Measurements from ENCODE around the gene DNASE1L3. TPM values are rescaled to one million over a fixed set of nuclear protein-coding genes. Genes with fewer than 3 reads are reported as not detected.

The DNASE1L3 gene
- total and polyA plus RNA-seq, 2 of the 8 experiments (the other 6 are each of a cell fraction or from before 2014, with no cell fraction given), result not detected

DNA sequence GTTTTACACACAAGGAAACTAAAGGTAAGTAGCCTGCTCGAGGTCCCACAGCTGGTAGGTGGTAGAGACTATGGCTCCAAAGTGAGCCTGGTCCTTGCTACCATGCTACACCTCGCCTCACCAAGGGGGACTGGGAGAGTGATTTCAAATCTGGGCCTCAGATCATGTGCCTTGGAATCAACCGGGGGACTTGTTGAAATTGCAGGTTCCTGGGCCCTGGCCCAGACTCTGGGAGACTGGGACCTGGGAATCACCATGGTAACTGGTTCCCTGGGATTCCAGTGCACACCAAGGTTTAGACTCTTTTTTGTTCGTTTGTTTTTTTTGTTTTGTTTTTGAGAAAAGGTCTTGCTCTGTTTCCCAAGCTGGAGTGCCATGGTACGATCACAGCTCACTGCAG, 21.1 kb downstream of the DNASE1L3 start:
- peak overlapping the region; percentile 25 for H3K56ac ChIP-seq (replicated peaks; ENCODE audit: insufficient read length, low read depth, low read length)
- H4K91ac ChIP-seq (replicated peaks; ENCODE audit: insufficient read length, low read length), result no peak overlapping the region
- H3K18ac ChIP-seq (ENCODE audit: extremely low read depth, low read length), result no peak overlapping the region
- no peak overlapping the region for H3K23ac ChIP-seq (ENCODE audit: insufficient read length)
- H3K4me1 ChIP-seq (replicated peaks in 1 of 4; ENCODE audit: control insufficient read depth in 3 of 4, insufficient read depth in 4 of 4, low read length in 3 of 4), result peaks cover 0 to 4% (median 1%) of the 10 kb centered on the region in 4 experiments; a peak in 2 of 7 replicates
- no peak overlapping the region for H4K8ac ChIP-seq (ENCODE audit: extremely low read depth, insufficient read depth, low read length)
- POLR2A ChIA-PET (ENCODE audit: partially characterized antibody), result interaction anchor here (0.5 to 2.6 kb wide), 3 partner anchors 110 to 237 kb away, joined by 3 to 12 read pairs (median 5); partner anchors contain the start of genes HTD2 and RPP14
- H3K27me3 ChIP-seq (replicated peaks in 1 of 4; ENCODE audit: control insufficient read depth in 3 of 4, extremely low read depth in 1 of 4, insufficient read depth in 3 of 4, low read length in 3 of 4), result no peaks in the 10 kb centered on the region
- H2BK12ac ChIP-seq (ENCODE audit: low read depth, low read length), result no peak overlapping the region
- H3K36me3 ChIP-seq (ENCODE audit: control insufficient read depth in 2 of 4, insufficient read depth in 4 of 4, low read length in 3 of 4), result no peaks in the 10 kb centered on the region
- CTCF ChIA-PET (ENCODE audit: partially characterized antibody), result interaction anchor here (0.6 to 9.7 kb wide), 20 partner anchors 11 to 225 kb away, joined by 3 to 177 read pairs (median 5); partner anchors contain the start of genes DNASE1L3, HTD2 and RPP14
- no peak overlapping the region for H3K9ac ChIP-seq (replicated peaks in 1 of 4; ENCODE audit: extremely low read depth in 1 of 4, low read depth in 3 of 4, low read length in 3 of 4)
- FAIRE-seq (no peak), DNase-seq (ENCODE audit: low read depth in 1 of 2, low spot score in 2 of 2) (no peak)
- no peaks in the 10 kb centered on the region for H3K9me3 ChIP-seq (ENCODE audit: insufficient read depth in 2 of 2, low read depth in 1 of 2, low read length in 1 of 2)
- H3K27ac ChIP-seq (ENCODE audit: low read depth, low read length), result no peak overlapping the region
- no peak overlapping the region for H3K4ac ChIP-seq (replicated peaks; ENCODE audit: insufficient read length, low read depth, low read length)
- no peak overlapping the region for H3K14ac ChIP-seq (ENCODE audit: insufficient read length)
- H3K4me2 ChIP-seq (ENCODE audit: insufficient read depth in 1 of 2, low read depth in 2 of 2, low read length in 2 of 2), result no peak overlapping the region
- no peak overlapping the region for H2BK5ac ChIP-seq (ENCODE audit: low read depth, low read length)
- no peak overlapping the region for H4K5ac ChIP-seq (ENCODE audit: insufficient read length, low read depth, low read length)
- 89% methylated on average over 5 of the region's 5 CpGs; no CpG with 5 or more reads in 1 of the 2 experiments for WGBS, 2 experiments (ENCODE audit: extremely low coverage in 1 of 2, insufficient coverage in 1 of 2, insufficient read length in 1 of 2, insufficient replicate concordance in 2 of 2, low coverage in 1 of 2, low lambda C conversion rate in 2 of 2, missing lambda C conversion rate in 1 of 2)
- H3K79me2 ChIP-seq (ENCODE audit: control insufficient read depth in 1 of 2, insufficient read depth in 2 of 2, low read length in 2 of 2), result no peaks in the 10 kb centered on the region
- H2BK15ac ChIP-seq (ENCODE audit: low read length), result no peak overlapping the region
- H2AK5ac ChIP-seq (ENCODE audit: low read depth, low read length), result no peak overlapping the region
- H3K79me1 ChIP-seq (ENCODE audit: low read depth, low read length), result no peaks in the 10 kb centered on the region
- H2BK20ac ChIP-seq (ENCODE audit: low read length), result no peak overlapping the region
- H4K20me1 ChIP-seq (replicated peaks in 1 of 2; ENCODE audit: control insufficient read depth in 1 of 2, insufficient read depth in 2 of 2, low read length in 2 of 2), result no peaks in the 10 kb centered on the region
- no peak overlapping the region for H3K4me3 ChIP-seq (ENCODE audit: extremely low read depth in 1 of 4, insufficient read depth in 2 of 4, low read depth in 3 of 4, low read length in 4 of 4)
- no peak overlapping the region for H2AFZ ChIP-seq (ENCODE audit: low read length)
- no peak overlapping the region for H2BK120ac ChIP-seq (replicated peaks; ENCODE audit: low read depth, low read length)
- no peaks in the 10 kb centered on the region for H3K23me2 ChIP-seq (ENCODE audit: low read depth, low read length)
- no peak for TF ChIP-seq PHF8 (conservative IDR thresholded peaks at IDR 0.05; ENCODE audit: low read depth, low read length)
- TF ChIP-seq KDM4A (IDR thresholded peaks at IDR 0.05; ENCODE audit: low read depth, low read length, severe bottlenecking), result no peak
- no peak for TF ChIP-seq FOSL1 (IDR thresholded peaks at IDR 0.05; ENCODE audit: insufficient read depth, low read depth, low read length)
- TF ChIP-seq ASH2L (IDR thresholded peaks at IDR 0.05; ENCODE audit: low read length), result no peak
- TF ChIP-seq CHD1 (IDR thresholded peaks at IDR 0.05; ENCODE audit: low read depth, low read length), result no peak
- no peak for TF ChIP-seq RBBP5 (IDR thresholded peaks at IDR 0.05; ENCODE audit: borderline replicate concordance, low read depth, low read length)
- TF ChIP-seq POU5F1 (IDR thresholded peaks at IDR 0.05; ENCODE audit: low read depth, low read length), result no peak
- TF ChIP-seq, protein P1, sequence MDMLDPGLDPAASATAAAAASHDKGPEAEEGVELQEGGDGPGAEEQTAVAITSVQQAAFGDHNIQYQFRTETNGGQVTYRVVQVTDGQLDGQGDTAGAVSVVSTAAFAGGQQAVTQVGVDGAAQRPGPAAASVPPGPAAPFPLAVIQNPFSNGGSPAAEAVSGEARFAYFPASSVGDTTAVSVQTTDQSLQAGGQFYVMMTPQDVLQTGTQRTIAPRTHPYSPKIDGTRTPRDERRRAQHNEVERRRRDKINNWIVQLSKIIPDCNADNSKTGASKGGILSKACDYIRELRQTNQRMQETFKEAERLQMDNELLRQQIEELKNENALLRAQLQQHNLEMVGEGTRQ (IDR thresholded peaks at IDR 0.05; ENCODE audit: low read length), result no peak
- no peak for TF ChIP-seq SIX5 (IDR thresholded peaks at IDR 0.05; ENCODE audit: low read depth, low read length)
- TF ChIP-seq, protein P2, sequence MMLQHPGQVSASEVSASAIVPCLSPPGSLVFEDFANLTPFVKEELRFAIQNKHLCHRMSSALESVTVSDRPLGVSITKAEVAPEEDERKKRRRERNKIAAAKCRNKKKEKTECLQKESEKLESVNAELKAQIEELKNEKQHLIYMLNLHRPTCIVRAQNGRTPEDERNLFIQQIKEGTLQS (IDR thresholded peaks at IDR 0.05; ENCODE audit: insufficient read depth, low read depth, low read length), result no peak
- no peak for TF ChIP-seq TEAD4 (IDR thresholded peaks at IDR 0.05; ENCODE audit: low read depth, low read length)
- no peak for TF ChIP-seq NANOG (IDR thresholded peaks at IDR 0.05; ENCODE audit: insufficient read depth, low read depth, low read length, poor library complexity, severe bottlenecking)

Data from H1 (cell line).